ENCODE measurements around the gene HCN4.

HCN4 gene

DNA sequence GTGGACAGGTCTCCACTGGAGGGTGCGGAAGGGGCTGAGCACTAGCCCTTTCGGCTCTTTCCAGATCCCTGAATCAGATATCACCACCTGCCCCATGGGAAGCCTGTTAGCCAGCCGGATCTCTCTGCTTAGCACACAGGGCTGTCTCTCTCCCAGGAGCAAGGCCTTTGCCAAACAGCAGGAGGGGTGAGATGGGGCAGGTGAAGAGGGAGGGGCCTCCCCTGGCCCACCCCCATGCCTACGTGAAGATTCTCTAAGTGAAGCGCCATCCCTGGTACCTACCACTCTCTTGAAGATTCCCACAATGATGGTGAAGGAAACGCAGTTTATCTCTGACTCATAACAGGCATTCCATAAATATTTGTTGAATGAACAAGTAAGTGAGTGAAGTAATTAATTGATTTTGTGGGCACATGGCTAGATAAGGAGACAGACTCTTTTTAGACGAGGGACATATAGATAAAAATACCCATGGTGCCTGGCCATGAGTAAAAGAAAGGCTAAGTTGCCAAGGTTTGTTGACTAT lies 19.6 kb upstream of the HCN4 start:
- no peak for DNase-seq (ENCODE audit: low read depth in 1 of 2, low spot score in 1 of 2)
- TF ChIP-seq JUND (IDR thresholded peaks at IDR 0.05; ENCODE audit: low read depth) = no peak
- in situ Hi-C loops (cut with HindIII; ENCODE audit: low pct_unique_long_range_greater_than_20kb, low sequenced_read_pairs) = no loop called here

DNA sequence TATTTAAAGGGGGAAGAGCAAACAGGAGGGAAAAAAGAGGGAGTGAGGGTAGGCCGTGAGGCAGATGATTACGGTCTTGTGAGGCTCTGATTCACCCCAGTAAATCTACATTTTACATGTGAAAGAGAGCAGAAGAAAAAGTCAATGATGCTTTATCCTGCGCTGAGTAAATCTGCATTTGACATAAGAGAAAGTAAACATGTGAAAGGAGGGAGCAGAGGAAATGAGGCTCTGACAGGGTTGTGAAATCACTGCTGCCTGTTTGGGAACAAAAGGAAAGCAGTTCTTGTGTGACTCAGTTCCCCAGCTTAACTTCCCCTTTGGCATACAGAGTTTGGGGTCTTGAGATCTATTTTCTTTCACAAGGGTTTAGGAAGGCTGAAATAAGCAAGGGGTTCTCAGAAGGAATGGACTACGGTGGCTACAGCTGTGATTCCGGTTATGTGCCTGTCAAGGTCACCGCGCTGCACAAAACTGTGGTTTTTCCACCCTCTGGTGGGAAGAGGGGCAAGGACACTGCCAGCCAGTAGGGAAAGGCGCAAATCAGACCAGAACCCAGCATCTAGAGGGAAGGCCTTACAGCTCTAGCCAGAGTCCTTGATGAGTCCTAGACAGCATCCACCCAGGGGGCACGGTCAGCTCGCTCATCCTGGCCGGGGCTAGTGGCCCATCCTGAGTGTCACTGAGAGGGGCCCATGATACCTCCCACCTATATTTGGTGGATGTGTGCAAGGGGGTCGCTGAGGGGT lies 18.9 kb upstream of the HCN4 start:
- no peak for TF ChIP-seq JUND (IDR thresholded peaks at IDR 0.05; ENCODE audit: low read depth)
- in situ Hi-C loops (cut with HindIII; ENCODE audit: low pct_unique_long_range_greater_than_20kb, low sequenced_read_pairs) = no loop called here
- DNase-seq (ENCODE audit: low read depth in 1 of 2, low spot score in 1 of 2) = no peak

DNA sequence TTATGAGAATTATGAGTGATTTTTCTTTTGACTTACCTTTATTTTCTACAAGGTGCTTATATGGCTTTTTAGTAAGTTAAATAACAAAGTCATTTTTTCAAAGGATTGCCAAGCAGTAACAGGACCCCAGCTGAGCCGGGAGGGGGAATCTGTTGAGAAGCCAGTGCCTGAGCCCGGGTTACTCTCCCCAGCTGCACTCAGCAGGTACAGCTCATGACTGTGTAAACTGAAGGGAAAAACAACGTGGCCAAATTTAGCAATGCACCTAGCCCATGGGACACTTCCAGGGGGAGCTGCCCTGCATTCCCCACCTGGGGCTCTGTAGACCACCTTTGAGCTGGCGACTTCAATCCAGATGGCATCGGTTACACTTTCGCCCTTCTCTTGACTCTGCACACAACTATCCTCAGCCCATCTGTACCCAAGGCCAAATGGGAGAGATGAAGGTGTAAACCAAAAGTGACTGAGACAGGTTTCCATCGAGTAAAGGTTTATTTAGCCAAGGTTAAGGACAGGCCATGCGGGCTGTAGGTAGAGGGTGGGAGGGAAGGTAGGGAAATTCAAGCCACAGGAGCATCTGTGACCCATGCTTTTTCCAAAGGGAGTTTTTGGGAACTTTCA lies 18.2 kb upstream of the HCN4 start:
- DNase-seq (ENCODE audit: low read depth in 1 of 2, low spot score in 1 of 2) = no peak
- in situ Hi-C loops (cut with HindIII; ENCODE audit: low pct_unique_long_range_greater_than_20kb, low sequenced_read_pairs) = no loop called here
- no peak for TF ChIP-seq JUND (IDR thresholded peaks at IDR 0.05; ENCODE audit: low read depth)

DNA sequence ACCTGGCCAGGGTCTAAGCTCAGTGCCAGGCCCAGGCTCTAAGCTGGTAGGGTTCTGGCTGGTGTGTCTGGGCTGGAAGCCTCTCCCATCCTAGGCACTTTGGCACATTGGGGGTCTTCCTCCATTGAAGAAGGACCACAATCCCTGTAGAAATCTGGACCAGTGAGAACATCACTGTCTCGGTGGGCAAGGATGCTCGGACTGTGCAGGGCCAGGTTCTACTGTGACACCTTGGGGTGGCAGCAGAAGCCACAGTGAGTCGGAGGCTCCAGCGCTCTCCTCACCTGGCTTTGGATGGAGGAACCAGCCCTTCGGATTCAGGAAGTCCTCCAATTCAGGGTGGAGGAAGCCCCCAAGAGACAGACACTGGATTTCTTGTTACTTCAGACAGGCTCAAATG lies 17.5 kb upstream of the HCN4 start:
- in situ Hi-C loops (cut with HindIII; ENCODE audit: low pct_unique_long_range_greater_than_20kb, low sequenced_read_pairs) = no loop called here
- DNase-seq (ENCODE audit: low read depth in 1 of 2, low spot score in 1 of 2) = no peak
- no peak for TF ChIP-seq JUND (IDR thresholded peaks at IDR 0.05; ENCODE audit: low read depth)

DNA sequence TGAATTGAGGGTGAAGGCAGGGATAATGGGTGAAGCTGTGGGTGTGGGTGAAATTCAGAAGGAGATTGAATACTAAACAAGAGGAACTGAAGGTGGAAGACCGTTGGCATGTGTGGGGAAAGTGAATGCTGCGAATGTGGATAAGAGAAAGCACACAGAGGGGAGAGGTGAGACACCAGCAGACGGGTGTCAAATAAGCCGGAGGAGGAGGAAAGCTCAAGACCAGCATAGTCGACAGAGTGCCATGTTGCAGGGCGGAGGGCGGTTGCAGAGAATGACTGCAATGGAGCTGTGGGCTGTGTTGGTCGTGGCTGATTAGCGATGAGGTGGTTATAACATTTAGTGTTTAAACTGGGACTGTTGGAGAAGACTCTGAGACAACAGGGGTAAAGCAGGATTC lies 16.4 kb upstream of the HCN4 start:
- in situ Hi-C loops (cut with HindIII; ENCODE audit: low pct_unique_long_range_greater_than_20kb, low sequenced_read_pairs) = no loop called here
- no peak for DNase-seq (ENCODE audit: low read depth in 1 of 2, low spot score in 1 of 2)
- TF ChIP-seq JUND (IDR thresholded peaks at IDR 0.05; ENCODE audit: low read depth) = no peak

DNA sequence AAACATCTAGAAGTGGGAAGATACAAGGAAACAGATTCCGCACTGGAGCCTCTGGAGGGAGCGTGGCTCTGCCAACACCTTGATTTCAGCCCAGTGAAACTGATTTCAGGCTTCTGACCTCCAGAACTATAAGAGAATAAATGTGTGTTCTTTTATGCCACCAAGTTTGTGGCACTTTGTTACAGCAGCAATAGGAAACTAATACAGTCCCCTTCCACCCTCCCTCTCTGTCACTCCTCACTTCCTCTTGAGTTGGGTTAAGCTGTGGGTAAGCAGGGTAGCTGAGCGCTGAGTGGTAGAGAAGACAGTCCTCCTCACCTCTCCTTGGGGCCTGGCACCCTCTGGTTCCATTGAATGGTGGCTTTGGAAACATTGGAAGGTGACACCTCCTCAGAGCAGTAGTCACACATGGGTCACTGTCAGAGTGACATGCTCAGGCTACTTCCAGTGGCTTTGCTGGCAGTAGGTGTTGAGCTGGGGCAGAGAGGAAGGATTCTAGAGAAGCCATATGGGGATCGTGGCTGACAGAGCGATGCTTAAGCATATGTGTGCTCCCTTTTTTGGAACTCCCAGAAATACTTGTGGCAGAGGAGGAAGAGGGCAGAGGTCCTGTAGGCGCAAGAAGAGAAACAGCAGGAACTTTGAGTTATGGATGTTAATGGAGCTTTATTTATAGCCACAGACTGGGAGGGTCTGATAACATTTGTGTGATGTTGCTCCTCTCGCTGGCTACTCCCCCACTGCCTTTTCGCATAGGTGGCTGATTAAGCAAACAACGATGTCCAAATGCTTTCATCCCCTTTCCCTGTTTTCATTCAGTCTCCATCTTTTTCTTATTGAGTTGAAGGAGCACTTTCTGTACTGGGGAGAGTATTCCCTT lies 14.8 kb upstream of the HCN4 start:
- TF ChIP-seq JUND (IDR thresholded peaks at IDR 0.05; ENCODE audit: low read depth) = no peak
- in situ Hi-C loops (cut with HindIII; ENCODE audit: low pct_unique_long_range_greater_than_20kb, low sequenced_read_pairs) = no loop called here
- no peak for DNase-seq (ENCODE audit: low read depth in 1 of 2, low spot score in 1 of 2)

DNA sequence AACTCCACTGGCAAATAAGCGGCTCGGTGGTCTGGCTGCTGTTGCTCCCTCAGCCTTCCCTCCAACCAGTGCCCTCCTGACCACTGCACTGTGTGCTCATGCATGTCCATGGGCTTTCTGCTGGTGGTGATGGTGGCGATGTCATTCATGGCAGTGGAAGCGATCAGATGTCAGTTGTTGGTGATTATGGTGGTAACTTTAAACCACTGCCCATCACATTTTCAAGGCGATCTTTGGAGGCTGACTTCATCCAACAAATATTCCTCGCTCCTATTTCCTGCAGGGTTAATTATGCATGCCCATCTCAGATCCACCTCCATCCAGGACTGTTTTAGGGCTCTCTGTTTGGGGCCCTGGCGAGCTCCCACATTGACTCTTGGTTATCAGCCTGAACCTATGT lies 13.4 kb upstream of the HCN4 start:
- in situ Hi-C loops (cut with HindIII; ENCODE audit: low pct_unique_long_range_greater_than_20kb, low sequenced_read_pairs) = no loop called here

DNA sequence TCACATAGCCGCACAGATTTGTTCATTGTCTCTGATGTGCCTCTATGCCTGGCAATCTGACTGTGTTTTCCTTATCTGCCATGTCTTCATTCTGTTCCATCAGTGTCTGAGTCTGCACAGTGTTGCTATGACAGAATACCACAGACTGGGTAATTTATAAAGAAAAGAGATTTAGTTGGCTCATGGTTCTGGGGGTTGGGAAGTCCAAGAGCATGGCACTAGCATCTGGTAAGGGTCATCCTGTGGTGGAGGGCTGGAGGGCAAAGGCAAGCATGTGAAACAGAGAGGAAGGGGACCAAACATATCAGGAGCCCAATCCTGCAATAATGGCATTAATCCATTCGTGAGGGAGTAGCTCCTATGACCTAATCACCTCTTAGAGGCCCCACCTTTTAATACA lies 11.9 kb upstream of the HCN4 start:
- no peak for DNase-seq (ENCODE audit: low read depth in 1 of 2, low spot score in 1 of 2)
- no peak for TF ChIP-seq JUND (IDR thresholded peaks at IDR 0.05; ENCODE audit: low read depth)
- in situ Hi-C loops (cut with HindIII; ENCODE audit: low pct_unique_long_range_greater_than_20kb, low sequenced_read_pairs) = no loop called here

More for the DNA sequence above, 13.4 kb upstream of the HCN4 start:
- no peak for DNase-seq (ENCODE audit: low read depth in 1 of 2, low spot score in 1 of 2)
- TF ChIP-seq JUND (IDR thresholded peaks at IDR 0.05; ENCODE audit: low read depth) = no peak

DNA sequence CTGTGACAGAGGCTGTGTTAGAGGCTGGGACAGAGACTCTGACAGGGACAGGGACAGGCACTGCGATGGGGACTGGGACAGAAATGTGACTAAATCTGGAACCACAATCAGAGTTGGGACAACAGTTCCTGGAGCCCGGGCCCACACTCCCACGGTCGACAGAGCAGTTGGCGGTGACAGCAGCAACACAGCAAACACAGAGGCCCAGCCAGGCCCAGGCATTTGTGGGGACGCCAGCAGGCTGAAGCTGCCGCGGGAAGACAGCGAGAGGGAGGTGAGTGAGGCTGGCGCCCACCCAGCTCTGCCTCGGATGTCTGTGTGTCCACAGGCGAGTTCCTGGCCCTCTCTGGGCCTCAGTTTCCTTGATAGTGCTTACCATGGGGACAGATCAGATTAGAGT lies 9.3 kb upstream of the HCN4 start:
- in situ Hi-C loops (cut with HindIII; ENCODE audit: low pct_unique_long_range_greater_than_20kb, low sequenced_read_pairs) = no loop called here
- no peak for DNase-seq (ENCODE audit: low read depth in 1 of 2, low spot score in 1 of 2)

DNA sequence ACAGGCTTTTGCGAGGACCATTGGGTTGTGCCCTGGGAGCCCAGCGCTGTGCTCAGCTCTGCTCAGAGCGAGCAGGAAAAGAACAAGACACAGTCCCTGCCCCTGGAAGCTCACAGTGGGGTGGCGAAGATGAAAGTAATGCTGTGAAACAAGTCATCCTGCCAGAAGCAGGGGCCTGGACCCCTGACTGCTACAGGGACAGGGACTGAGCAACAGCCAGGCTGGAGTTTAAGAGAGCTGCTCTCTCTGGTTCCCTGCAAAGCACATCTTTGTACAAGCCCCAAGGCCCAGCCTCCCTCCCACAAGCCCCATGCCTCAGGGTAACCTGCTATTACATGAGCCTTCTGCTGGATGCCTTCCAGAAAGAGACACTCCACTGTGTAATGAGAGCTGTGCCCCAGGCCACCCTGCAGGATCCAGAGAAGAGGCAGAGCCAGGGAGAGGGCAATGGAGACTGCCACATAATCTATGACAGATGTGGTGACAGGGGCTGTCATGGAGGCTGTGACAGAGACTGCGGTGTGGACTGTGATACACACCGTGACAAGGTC lies 7.1 kb upstream of the HCN4 start:
- DNase-seq (ENCODE audit: low read depth in 1 of 2, low spot score in 1 of 2) = no peak
- in situ Hi-C loops (cut with HindIII; ENCODE audit: low pct_unique_long_range_greater_than_20kb, low sequenced_read_pairs) = no loop called here

More for the DNA sequence above, 9.3 kb upstream of the HCN4 start:
- no peak for TF ChIP-seq JUND (IDR thresholded peaks at IDR 0.05; ENCODE audit: low read depth)

DNA sequence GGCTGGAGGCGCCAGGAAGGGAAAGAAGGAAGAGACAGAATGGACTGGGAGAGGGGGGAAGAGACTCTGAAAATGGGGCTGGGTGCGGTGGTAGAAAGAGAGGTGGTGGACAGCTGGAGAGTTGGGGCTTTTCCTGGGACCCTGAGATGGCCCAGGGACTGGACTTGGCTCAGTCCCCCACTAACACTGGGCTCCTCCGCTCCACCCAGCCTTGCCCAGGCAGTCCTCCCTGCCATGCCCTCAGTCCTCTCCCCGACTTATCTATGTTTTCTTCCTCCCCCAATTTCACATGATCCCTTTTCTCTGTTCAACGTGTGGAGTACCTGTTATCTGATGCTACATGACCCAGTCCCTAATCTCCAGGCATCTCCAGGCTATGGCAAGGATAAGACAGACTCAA lies 6.3 kb upstream of the HCN4 start:
- no peak for DNase-seq (ENCODE audit: low read depth in 1 of 2, low spot score in 1 of 2)
- TF ChIP-seq JUND (IDR thresholded peaks at IDR 0.05; ENCODE audit: low read depth) = no peak
- in situ Hi-C loops (cut with HindIII; ENCODE audit: low pct_unique_long_range_greater_than_20kb, low sequenced_read_pairs) = no loop called here

More for the DNA sequence above, 7.1 kb upstream of the HCN4 start:
- no peak for TF ChIP-seq JUND (IDR thresholded peaks at IDR 0.05; ENCODE audit: low read depth)

DNA sequence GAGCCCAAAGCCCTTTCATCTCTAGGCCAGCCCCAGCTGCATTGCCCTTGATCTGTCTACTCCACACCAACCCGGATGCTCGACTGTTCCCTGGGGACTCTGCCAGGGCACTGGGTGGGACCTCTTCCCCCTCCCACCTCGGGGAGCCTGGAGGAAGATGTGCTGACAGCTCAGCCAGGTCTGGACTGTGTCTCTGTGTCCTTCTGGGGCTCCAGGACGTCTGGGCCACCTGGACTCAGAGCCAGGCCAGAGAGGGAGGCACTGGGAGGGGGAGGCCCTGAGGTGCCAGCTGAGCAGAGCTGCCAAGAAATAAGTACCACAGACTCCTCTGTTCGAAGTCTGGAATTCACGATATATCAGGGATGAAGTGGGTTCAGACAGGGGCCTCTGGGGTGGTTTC lies 5.8 kb upstream of the HCN4 start:
- in situ Hi-C loops (cut with HindIII; ENCODE audit: low pct_unique_long_range_greater_than_20kb, low sequenced_read_pairs) = no loop called here
- DNase-seq (ENCODE audit: low read depth in 1 of 2, low spot score in 1 of 2) = no peak
- no peak for TF ChIP-seq JUND (IDR thresholded peaks at IDR 0.05; ENCODE audit: low read depth)

Data from T47D (cell line).